Upper lobe of right lung (tissue), 1 donor: ENCODE data around the gene CFAP299. TPM values are rescaled to one million over a fixed set of nuclear protein-coding genes. Genes with fewer than 3 reads are reported as not detected.
A peak's percentile ranks its signal among the peaks of the same experiment; 100 is the strongest.
"Not testable (repeated sequence)": the region's sequence is repeated elsewhere in the genome, so short reads cannot be mapped to it uniquely, and the experiment has no call there.

Source experiments
- ATAC-seq: fragments of 200-7000 bp; cut with Tn5 transposase; one replicate; pipeline ENCODE4 v1.9.1; 2020; ENCODE audit warnings: mild to moderate bottlenecking, moderate library complexity
- DNase-seq: peaks from one replicate; pipeline ENCODE4 v3.0.0-alpha.2; 2020
- H3K27ac ChIP-seq: fragments of 200-600 bp; one replicate; pipeline ENCODE4 v1.8.0; 2022
- H3K27me3 ChIP-seq: fragments of 200-600 bp; one replicate; pipeline ENCODE4 v1.8.0; 2022; ENCODE audit warnings: mild to moderate bottlenecking
- H3K36me3 ChIP-seq: fragments of 200-600 bp; one replicate; pipeline ENCODE4 v1.8.0; 2022
- H3K4me1 ChIP-seq: fragments of 200-600 bp; one replicate; pipeline ENCODE4 v1.8.0; 2022
- H3K4me3 ChIP-seq: fragments of 200-600 bp; one replicate; pipeline ENCODE4 v1.8.0; 2022; ENCODE audit warnings: mild to moderate bottlenecking
- H3K9me3 ChIP-seq: fragments of 200-600 bp; one replicate; pipeline ENCODE4 v1.8.0; 2022
- CTCF ChIP-seq: fragments of 200-600 bp; IDR thresholded peaks from one replicate; pipeline ENCODE4 v1.8.0; 2022; ENCODE audit warnings: antibody characterized with exemption
- intact Hi-C: fragments of 100-400 bp; cut with DNase I; formaldehyde crosslinking; loops from one replicate; pipeline ENCODE4 v1.11.0; 2022
- long read RNA-seq: library from polyadenylated mRNA; unstranded; transcript quantifications from one replicate; pipeline ENCODE4 v2.0.0, GENCODE V29; 2021
- total RNA-seq: library from RNA; stranded (reverse); fragmentation: NEBNext Ultra II Directional; extraction: Animal tissue kit (Norgen Biotek cat#: 25700); gene quantifications from one replicate; pipeline ENCODE4 v1.2.1, GENCODE V29; 2021
- donor health status: DM: no; HTN: yes; CAD: no; lungs with severe emphysema.

The CFAP299 gene
- not detected for total RNA-seq
- long read RNA-seq, result 0 reads

GRCh38 chr4:80335554-80336358 lies at the start of gene CFAP299:
CFAP299 (plus strand) TSS chr4:80335730.
- DNase-seq (peak; percentile 93), ATAC-seq (peak; percentile 98)
- no peak within 1 kb of the TSS for H3K27ac ChIP-seq
- H3K4me1 ChIP-seq, result peaks cover 6% of the 10 kb centered on the region
- peak within 1 kb of the TSS; percentile 53 for H3K4me3 ChIP-seq
- H3K36me3 ChIP-seq, result no peaks in the 10 kb centered on the region
- peak; percentile 42 for TF ChIP-seq CTCF
- no peaks in the 10 kb centered on the region for H3K9me3 ChIP-seq
- H3K27me3 ChIP-seq, result peaks cover 5% of the 10 kb centered on the region
- intact Hi-C loops, result no loop called here

DNA sequence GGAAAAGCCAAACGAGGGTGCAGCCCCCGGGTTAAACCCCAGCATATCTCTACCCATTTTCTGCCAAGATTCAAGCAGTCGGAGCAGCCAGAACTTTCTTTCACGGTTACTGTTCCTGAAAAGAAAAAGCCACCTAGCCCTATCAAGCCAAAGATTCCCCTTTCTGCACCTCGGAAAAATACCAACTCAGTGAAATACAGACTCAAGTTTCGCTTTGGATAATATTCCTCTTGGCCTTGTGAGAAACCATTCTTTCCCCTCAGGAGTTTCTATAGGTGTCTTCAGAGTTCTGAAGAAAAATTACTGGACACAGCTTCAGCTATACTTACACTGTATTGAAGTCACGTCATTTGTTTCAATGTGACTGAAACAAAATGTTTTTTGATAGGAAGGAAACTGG lies 49.1 kb upstream of the CFAP299 start:
- no peak for TF ChIP-seq CTCF
- Histone ChIP-seq H3K9me3 (no peaks in the 10 kb centered on the region), H3K36me3 (no peaks in the 10 kb centered on the region), H3K27me3 (no peaks in the 10 kb centered on the region), H3K4me1 (no peaks in the 10 kb centered on the region), H3K4me3 (no peak overlapping the region), H3K27ac (no peak overlapping the region)
- DNase-seq, result no peak
- no peak for ATAC-seq
- intact Hi-C loops, result no loop called here

DNA sequence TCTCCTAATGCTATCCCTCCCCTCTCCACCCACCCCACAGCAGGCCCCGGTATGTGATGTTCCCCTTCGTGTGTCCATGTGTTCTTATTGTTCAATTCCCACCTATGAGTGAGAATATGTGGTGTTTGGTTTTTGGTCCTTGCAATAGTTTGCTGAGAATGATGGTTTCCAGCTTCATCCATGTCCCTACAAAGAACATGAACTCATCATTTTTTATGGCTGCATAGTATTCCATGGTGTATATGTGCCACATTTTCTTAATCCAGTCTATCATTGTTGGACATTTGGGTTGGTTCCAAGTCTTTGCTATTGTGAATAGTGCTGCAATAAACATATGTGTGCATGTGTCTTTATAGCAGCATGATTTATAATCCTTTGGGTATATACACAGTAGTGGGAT lies 44.9 kb upstream of the CFAP299 start:
- H3K36me3 ChIP-seq, H3K4me3 ChIP-seq, H3K27me3 ChIP-seq, H3K27ac ChIP-seq, intact Hi-C loops, H3K4me1 ChIP-seq, ATAC-seq, H3K9me3 ChIP-seq, DNase-seq: not testable (repeated sequence)

DNA sequence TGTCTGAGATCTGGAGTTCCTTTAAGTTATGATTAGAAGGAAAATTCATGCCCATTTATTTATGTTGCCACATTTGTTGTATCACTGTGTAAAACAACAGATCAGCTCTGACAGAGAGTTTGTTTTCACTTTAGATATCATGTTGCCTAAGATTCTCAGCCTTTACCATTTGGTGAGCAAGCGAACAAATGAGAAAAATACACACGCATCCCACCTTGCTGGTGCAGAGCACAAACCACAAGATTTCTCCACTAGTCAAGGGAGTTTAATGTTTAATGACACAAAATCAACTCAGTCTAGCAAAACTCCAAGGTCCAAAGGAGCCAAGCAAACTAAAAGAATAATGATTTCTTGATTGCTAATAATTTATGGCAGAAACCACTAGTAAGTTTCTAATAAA lies 41.3 kb upstream of the CFAP299 start:
- H3K36me3 ChIP-seq, result no peaks in the 10 kb centered on the region
- H3K27ac ChIP-seq, result no peak overlapping the region
- ATAC-seq, result no peak
- no peak for DNase-seq
- no peaks in the 10 kb centered on the region for H3K4me1 ChIP-seq
- H3K27me3 ChIP-seq, result no peaks in the 10 kb centered on the region
- H3K9me3 ChIP-seq, result no peaks in the 10 kb centered on the region
- intact Hi-C loops, result no loop called here
- no peak overlapping the region for H3K4me3 ChIP-seq
- no peak for TF ChIP-seq CTCF

DNA sequence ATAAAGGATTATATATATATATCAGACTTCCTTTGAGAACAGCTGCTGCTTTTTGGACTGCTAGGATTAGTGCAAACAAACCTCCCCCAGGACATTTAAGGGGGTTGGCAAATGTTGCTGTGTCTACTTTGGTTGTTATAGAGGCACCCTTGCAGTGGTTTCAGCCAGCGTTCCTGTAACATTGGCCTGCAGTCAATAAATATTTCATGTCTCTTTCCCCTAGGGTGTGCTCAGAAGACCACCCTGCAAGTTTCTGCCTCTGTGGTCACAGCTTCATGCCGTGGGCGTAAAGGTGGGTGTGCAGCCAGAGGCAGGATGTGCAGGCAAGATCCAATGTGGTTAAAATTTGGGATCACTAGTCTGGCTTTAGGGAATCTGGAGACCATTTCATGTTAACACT lies 40.2 kb upstream of the CFAP299 start:
- H3K4me1 ChIP-seq, result no peaks in the 10 kb centered on the region
- intact Hi-C loops, result no loop called here
- DNase-seq (no peak), ATAC-seq (no peak)
- H3K27me3 ChIP-seq, result no peaks in the 10 kb centered on the region
- H3K9me3 ChIP-seq, result no peaks in the 10 kb centered on the region
- TF ChIP-seq CTCF, result no peak
- no peak overlapping the region for H3K4me3 ChIP-seq
- no peaks in the 10 kb centered on the region for H3K36me3 ChIP-seq
- no peak overlapping the region for H3K27ac ChIP-seq

DNA sequence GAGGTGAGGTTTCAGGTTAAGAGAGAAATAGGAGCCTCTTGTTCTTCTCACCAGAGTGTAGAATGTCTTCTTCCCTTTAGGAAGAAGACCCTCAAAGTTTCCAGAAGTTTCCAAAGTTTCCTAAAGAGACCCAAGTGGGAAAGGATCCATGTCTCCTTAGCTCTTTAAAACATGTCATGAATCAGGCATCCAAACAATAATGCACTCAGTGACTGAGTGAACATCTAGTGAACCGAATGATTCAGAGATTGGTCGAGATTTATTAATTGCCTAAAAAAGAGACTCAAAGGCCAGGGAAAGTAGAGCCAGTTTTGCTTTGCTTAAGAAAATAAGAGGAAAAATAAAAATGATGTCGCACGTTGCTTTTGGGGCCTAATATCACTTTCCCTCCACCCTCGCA lies 39.7 kb upstream of the CFAP299 start:
- no peak for TF ChIP-seq CTCF
- Histone ChIP-seq H3K27me3 (no peaks in the 10 kb centered on the region), H3K4me3 (no peak overlapping the region), H3K27ac (no peak overlapping the region), H3K4me1 (no peaks in the 10 kb centered on the region), H3K9me3 (no peaks in the 10 kb centered on the region), H3K36me3 (no peaks in the 10 kb centered on the region)
- ATAC-seq (no peak), DNase-seq (no peak)
- intact Hi-C loops, result no loop called here
